ENCODE results near the gene ANKRD13D.

- no peak for TF ChIP-seq CTCF (IDR thresholded peaks at IDR 0.05)
- no peak for TF ChIP-seq POLR2AphosphoS5 (IDR thresholded peaks at IDR 0.05; ENCODE audit: insufficient read depth in 1 of 2, low read depth in 1 of 2)
- TF ChIP-seq POLR2A (IDR thresholded peaks at IDR 0.05): no peak
Measured at GRCh38 chr11:67289651-67290479, 762 bp downstream of the ANKRD13D start.
